ENCODE results near the gene ELSPBP1.
"Not testable (repeated sequence)": the region's sequence is repeated elsewhere in the genome, so short reads cannot be mapped to it uniquely, and the experiment has no call there.

ELSPBP1 gene

GRCh38 chr19:48043675-48044258 lies 49.3 kb downstream of the ELSPBP1 start, which contains the start of gene CABP5:
TSS of gene CABP5 (minus strand) at chr19:48044079. CDS start at chr19:48043922, 157 bp downstream.
- no peak for DNase-seq

GRCh38 chr19:48044561-48044960 lies 50.1 kb downstream of the ELSPBP1 start:
- no peak for DNase-seq

DNA sequence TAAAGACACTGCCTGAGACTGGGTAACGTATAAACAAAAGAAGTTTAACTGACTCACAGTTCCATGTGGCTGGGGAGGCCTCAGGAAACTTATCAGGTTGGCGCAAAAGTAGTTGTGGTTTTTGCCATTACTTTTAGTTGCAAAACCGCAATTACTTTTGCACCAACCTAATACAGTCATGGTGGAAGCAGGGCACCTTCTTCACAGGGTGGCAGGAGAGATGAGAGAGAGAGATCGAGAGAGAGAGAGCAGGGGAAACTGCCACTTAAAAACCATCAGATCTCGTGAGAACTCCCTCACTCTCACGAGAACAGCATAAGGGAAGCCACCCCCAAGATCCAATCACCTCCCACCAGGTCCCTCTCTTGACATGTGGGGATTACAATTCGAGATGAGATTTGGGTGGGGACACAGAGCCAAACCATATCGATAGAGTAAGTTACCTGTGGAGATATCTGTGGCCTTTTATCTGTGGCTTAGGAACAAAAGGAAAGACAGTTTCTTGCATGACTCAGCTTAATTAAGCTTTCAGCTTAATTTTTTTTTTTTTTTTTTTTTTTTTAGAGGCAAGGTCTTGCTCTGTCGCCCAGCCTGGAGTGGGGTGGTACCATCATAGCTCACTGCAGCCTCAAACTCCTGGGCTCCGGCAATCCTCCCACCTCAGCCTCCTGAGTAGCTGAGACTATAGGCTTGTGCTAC lies 57.1 kb downstream of the ELSPBP1 start:
- no peak for DNase-seq

GRCh38 chr19:48053076-48053475 lies 58.6 kb downstream of the ELSPBP1 start:
- no peak for DNase-seq

DNA sequence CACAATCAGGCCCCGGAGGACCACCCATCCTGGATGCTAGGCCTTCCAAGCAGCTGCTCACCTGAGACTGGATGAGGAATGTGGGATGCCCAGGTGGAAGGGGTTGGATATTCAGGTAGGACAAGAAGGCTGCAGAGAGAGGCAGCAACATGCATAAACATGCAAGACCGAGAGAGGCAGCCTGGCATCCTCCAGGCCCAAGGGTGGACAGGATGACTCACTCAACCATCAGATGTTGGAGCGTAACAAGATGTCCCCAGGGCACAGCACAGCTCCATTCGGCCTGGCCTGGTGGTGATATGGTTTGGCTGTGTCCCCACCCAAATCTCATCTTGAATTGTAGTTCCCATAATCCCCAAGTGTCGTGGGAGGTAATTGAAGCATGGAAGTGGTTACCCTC lies 59.4 kb downstream of the ELSPBP1 start:
- no peak for DNase-seq

DNA sequence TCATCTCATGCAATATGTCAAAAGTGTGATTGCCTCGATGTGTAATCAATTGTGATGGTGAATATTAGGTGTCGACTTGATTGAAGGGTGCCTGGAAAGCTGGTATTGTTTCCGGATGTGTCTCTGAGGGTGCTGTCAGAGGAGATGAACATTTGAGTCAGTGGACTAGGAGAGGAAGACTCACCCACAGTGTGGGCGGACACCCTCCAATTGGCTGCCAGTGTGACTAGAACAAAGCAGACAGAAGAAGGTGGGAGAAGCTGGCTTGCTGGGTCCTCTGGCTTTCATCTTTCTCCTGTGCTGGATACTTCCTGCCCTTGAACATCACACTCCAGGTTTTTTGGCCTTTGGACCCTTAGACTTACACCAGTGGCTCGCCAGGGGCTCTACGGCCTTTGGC lies 64.9 kb downstream of the ELSPBP1 start:
- no peak for DNase-seq

GRCh38 chr19:48060381-48060780 lies 65.9 kb downstream of the ELSPBP1 start:
- no peak for DNase-seq

GRCh38 chr19:48061401-48062344 lies 67.2 kb downstream of the ELSPBP1 start:
- DNase-seq = no peak

- no peak for DNase-seq
These were observed 70.1 kb downstream of the ELSPBP1 start for GRCh38 chr19:48064509-48064908.

GRCh38 chr19:48069435-48069834 lies 75.0 kb downstream of the ELSPBP1 start:
- DNase-seq = no peak

DNA sequence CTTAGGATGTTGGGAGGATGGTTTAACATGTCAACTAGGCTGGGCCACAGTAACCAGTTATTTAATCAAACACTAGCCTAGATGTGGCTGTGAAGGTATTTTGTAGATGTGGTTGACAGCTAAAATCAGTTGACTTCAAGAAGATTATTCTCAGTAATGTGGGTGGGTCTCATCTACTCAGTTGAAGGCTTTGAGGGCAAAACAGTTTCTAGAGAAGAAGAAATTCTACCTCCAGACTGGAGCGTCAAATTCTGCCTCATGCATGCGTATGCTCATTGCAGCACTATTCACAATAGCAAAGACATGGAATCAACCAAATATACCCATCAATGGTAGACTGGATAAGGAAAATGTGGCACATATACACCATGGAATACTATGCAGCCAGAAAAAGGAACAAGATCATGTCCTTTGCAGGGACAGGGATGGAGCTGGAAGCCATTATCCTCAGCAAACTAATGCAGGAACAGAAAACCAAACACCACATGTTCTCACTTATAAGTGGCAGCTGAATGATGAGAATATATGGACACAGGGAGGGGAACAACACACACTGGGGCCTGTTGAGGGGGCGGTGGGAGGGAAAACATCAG lies 75.8 kb downstream of the ELSPBP1 start:
- not testable (repeated sequence) for DNase-seq
